Activated naive CD8-positive, alpha-beta T cell treated with anti-CD3 and anti-CD28 coated beads for 36 hours (primary cell): ENCODE data around the gene RNF145. TPM values are rescaled to one million over a fixed set of nuclear protein-coding genes. Genes with fewer than 3 reads are reported as not detected.

Experiments
- DNase-seq: peaks from one replicate; pipeline ENCODE4 v3.0.0; 2021
- H3K27ac Mint-ChIP-seq: one replicate; pipeline ENCODE4 v1.8.0; 2022; ENCODE audit warnings: mild to moderate bottlenecking, moderate library complexity, mixed read lengths
- H3K27me3 Mint-ChIP-seq: one replicate; pipeline ENCODE4 v1.8.0; 2022; ENCODE audit warnings: mild to moderate bottlenecking, mixed read lengths
- H3K36me3 Mint-ChIP-seq: one replicate; pipeline ENCODE4 v1.8.0; 2021; ENCODE audit warnings: mild to moderate bottlenecking, mixed read lengths
- H3K4me1 Mint-ChIP-seq: one replicate; pipeline ENCODE4 v1.8.0; 2021; ENCODE audit warnings: mixed read lengths
- H3K4me3 Mint-ChIP-seq: one replicate; pipeline ENCODE4 v1.8.0; 2022; ENCODE audit warnings: mild to moderate bottlenecking, moderate library complexity, mixed read lengths
- H3K9me3 Mint-ChIP-seq: one replicate; pipeline ENCODE4 v1.8.0; 2022; ENCODE audit warnings: mixed read lengths
- total RNA-seq, 2 experiments: library from RNA; stranded (reverse); gene quantifications; one replicate each; pipeline ENCODE4 v1.2.3, GENCODE V29; 2021

The RNF145 gene
- total RNA-seq, 2 experiments from 2014 or later = 80.3 to 88.5 TPM

DNA sequence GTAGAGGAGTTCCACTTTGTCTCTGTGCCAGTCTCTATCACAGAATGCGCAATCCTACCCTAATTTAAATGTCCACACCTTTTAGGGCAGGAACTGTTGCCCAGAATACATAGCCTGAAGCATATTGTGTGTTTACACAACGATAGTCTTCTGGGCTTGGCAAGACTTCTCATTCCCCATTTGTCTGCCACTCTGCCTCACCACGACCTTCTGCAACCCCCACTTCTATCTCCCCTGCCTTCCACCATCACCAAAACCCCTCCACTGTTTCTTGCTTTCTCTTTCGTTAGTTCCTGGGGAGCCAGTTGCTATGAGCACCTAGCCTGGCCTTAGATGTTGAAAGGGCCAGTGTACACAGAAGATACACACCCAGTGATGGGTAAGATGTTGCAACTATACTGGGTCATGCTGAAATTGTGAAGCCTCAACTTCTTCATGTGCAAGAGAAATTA lies 883 bp upstream of the RNF145 start:
- Mint-ChIP-seq H3K27ac (peak overlapping the region; percentile 95), H3K4me1 (peaks cover 44% of the 10 kb centered on the region), H3K4me3 (peak overlapping the region; percentile 84), H3K9me3 (no peaks in the 10 kb centered on the region), H3K36me3 (peaks cover 32% of the 10 kb centered on the region), H3K27me3 (no peaks in the 10 kb centered on the region)
- peak; percentile 8 for DNase-seq

DNA sequence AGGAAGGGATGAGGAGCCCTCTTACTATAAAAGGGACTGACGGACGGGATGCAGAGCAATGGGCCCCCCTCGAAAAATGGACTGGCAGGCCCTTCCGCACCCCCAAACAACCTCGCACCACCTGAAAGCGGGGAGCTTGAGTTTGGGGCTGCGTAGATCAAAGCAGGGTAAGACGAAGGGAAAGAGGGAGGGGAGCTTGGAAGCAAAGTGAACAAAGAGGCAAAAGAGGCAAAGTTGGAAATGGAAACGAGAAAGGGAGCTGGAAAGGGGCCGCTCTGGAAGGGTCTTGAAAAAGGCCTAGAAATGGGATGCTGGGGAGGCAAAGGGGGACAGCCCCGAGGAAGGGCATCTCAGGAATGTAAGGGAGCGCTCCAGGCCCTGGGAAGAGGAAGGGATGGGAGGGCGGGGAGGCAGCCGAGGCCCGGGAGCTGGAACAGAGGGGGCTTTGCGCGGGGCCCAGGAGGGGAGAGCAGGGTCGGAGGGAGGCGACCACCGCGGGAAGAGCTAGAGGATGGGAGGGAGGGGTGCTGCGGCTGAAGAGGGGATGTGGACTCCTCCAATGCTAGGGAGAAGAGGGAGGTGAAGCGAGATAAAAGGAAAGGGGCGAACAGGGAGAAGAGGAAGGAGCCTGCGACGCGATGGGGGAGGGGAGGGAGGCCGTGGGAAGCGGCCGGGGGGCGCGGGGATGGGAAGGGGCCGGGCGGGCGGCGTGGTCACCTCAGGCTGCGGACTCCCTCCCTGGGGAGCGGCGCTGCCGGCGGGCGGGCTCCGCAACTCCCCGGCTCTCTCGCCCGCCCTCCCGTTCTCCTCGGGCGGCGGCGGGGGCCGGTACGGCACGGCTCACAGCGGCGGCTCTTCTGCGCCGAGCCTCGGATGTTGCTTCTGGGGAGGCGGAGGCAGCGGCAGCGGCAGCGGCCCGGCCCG lies 577 bp downstream of the RNF145 start:
- peak overlapping the region; percentile 100 for H3K4me3 Mint-ChIP-seq
- H3K36me3 Mint-ChIP-seq = peaks cover 34% of the 10 kb centered on the region
- no peaks in the 10 kb centered on the region for H3K27me3 Mint-ChIP-seq
- no peaks in the 10 kb centered on the region for H3K9me3 Mint-ChIP-seq
- peak overlapping the region; percentile 100 for H3K27ac Mint-ChIP-seq
- peak; percentile 21 for DNase-seq
- peaks cover 55% of the 10 kb centered on the region for H3K4me1 Mint-ChIP-seq

DNA sequence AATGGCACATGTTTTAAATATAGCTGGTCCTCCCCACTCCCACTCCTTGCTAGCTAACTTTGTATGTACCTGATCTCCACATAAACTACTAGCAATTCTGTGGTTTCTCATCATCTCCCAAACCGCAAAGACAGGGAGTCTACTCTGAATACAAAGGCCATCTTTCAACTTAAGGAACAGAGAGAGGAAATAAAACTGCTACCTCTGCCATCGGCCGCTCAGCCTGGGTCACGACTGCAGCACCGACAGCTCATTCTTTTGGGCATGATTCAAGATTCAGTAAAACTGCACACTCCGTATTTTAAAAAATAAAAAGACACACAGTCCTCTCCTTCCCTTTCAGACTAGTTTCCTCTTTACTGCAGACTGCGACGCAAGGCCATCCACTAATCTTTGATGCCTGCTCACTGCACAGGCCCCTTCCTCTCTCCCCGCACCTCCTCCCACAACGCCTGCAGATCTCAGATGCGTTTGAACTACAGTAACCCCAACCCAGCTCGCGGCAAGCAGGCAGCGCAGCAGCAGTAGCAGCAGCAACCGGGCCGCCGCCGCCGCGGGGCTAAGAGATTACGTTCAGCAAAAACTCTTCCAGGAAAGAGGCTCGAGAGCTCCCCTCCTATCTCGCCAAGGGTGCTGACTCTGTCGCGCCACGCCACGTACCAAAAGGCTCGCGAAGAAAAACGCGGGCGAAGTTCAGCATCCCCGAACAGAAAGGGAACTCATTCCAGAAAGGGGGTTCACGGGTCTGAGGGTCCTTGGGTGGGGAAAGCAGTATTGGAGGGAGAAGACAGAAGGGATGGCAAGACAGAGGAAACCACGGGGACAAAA lies 1.5 kb downstream of the RNF145 start:
- H3K27me3 Mint-ChIP-seq = no peaks in the 10 kb centered on the region
- peak overlapping the region; percentile 100 for H3K27ac Mint-ChIP-seq
- no peaks in the 10 kb centered on the region for H3K9me3 Mint-ChIP-seq
- H3K4me3 Mint-ChIP-seq = peak overlapping the region; percentile 100
- H3K36me3 Mint-ChIP-seq = peaks cover 41% of the 10 kb centered on the region
- peaks cover 61% of the 10 kb centered on the region for H3K4me1 Mint-ChIP-seq
- peak; percentile 78 for DNase-seq

GRCh38 chr5:159207222-159207685 lies 2.1 kb downstream of the RNF145 start:
- DNase-seq = no peak
- peaks cover 43% of the 10 kb centered on the region for H3K36me3 Mint-ChIP-seq
- no peaks in the 10 kb centered on the region for H3K9me3 Mint-ChIP-seq
- peak overlapping the region; percentile 100 for H3K4me3 Mint-ChIP-seq
- H3K27me3 Mint-ChIP-seq = no peaks in the 10 kb centered on the region
- H3K27ac Mint-ChIP-seq = peak overlapping the region; percentile 100
- H3K4me1 Mint-ChIP-seq = peaks cover 63% of the 10 kb centered on the region

GRCh38 chr5:159206818-159207217 lies 2.5 kb downstream of the RNF145 start:
- Mint-ChIP-seq H3K36me3 (peaks cover 44% of the 10 kb centered on the region), H3K9me3 (no peaks in the 10 kb centered on the region), H3K4me1 (peaks cover 61% of the 10 kb centered on the region), H3K4me3 (peak overlapping the region; percentile 100), H3K27me3 (no peaks in the 10 kb centered on the region), H3K27ac (peak overlapping the region; percentile 100)
- no peak for DNase-seq

- Mint-ChIP-seq H3K9me3 (no peaks in the 10 kb centered on the region), H3K36me3 (peaks cover 44% of the 10 kb centered on the region), H3K4me3 (peak overlapping the region; percentile 100), H3K27ac (peak overlapping the region; percentile 100), H3K27me3 (no peaks in the 10 kb centered on the region), H3K4me1 (peaks cover 59% of the 10 kb centered on the region)
- no peak for DNase-seq
Observed at GRCh38 chr5:159206368-159206767, 3.0 kb downstream of the RNF145 start.

DNA sequence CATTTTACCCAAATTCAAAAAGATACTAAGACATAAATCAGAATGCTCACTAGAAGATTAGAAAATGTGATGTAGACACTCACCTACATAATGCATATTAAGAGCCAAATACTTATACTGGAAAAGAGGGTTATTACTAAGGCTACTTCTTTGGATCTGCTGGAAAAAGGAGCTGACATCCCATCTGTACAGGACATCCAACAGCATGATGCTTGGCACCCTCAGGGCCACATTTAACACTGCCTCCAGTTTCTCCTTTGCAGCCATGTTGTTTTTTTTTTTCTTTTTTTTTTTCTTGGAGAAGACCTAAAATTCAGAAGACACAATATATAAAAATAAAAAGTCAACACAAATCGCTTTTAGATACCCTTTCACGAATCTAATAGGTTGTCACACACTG lies 6.0 kb downstream of the RNF145 start:
- no peaks in the 10 kb centered on the region for H3K9me3 Mint-ChIP-seq
- peak overlapping the region; percentile 29 for H3K4me3 Mint-ChIP-seq
- peaks cover 71% of the 10 kb centered on the region for H3K4me1 Mint-ChIP-seq
- H3K27me3 Mint-ChIP-seq = no peaks in the 10 kb centered on the region
- peak overlapping the region; percentile 78 for H3K27ac Mint-ChIP-seq
- no peak for DNase-seq
- peaks cover 56% of the 10 kb centered on the region for H3K36me3 Mint-ChIP-seq

- Mint-ChIP-seq H3K27ac (peak overlapping the region; percentile 38), H3K4me1 (peaks cover 76% of the 10 kb centered on the region), H3K27me3 (no peaks in the 10 kb centered on the region), H3K36me3 (peaks cover 53% of the 10 kb centered on the region), H3K9me3 (no peaks in the 10 kb centered on the region), H3K4me3 (no peak overlapping the region)
- no peak for DNase-seq
Observed at GRCh38 chr5:159202151-159202550, 7.2 kb downstream of the RNF145 start.

DNA sequence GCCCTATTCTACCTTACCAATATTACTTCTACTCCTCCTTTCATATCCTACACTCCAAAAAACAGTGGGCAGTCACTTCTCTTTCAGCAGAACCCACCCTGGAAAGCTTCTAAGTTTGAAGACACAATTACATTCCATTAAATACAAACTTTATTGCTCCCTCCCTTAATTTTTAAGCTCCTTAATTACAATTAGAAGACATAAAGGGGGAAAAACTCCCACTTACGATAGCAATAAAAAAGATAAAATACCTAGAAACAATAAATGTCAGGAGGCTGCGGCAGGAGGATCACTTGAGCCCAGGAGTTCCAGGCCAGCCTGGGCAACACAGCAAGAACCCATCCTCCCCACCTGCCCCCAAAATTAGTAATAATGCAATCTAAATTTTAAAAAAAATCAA lies 9.6 kb downstream of the RNF145 start:
- peaks cover 57% of the 10 kb centered on the region for H3K36me3 Mint-ChIP-seq
- no peaks in the 10 kb centered on the region for H3K27me3 Mint-ChIP-seq
- no peaks in the 10 kb centered on the region for H3K9me3 Mint-ChIP-seq
- no peak for DNase-seq
- H3K27ac Mint-ChIP-seq = peak overlapping the region; percentile 63
- peaks cover 73% of the 10 kb centered on the region for H3K4me1 Mint-ChIP-seq
- no peak overlapping the region for H3K4me3 Mint-ChIP-seq

- Mint-ChIP-seq H3K36me3 (peaks cover 61% of the 10 kb centered on the region), H3K27me3 (no peaks in the 10 kb centered on the region), H3K9me3 (no peaks in the 10 kb centered on the region), H3K4me1 (peaks cover 67% of the 10 kb centered on the region), H3K4me3 (no peak overlapping the region), H3K27ac (peak overlapping the region; percentile 63)
- no peak for DNase-seq
Observed at GRCh38 chr5:159199225-159199624, 10.1 kb downstream of the RNF145 start.

- peak overlapping the region; percentile 40 for H3K27ac Mint-ChIP-seq
- no peaks in the 10 kb centered on the region for H3K27me3 Mint-ChIP-seq
- peaks cover 60% of the 10 kb centered on the region for H3K36me3 Mint-ChIP-seq
- H3K9me3 Mint-ChIP-seq = no peaks in the 10 kb centered on the region
- no peak overlapping the region for H3K4me3 Mint-ChIP-seq
- DNase-seq = no peak
- H3K4me1 Mint-ChIP-seq = peaks cover 60% of the 10 kb centered on the region
Observed at GRCh38 chr5:159198063-159199036, 11.0 kb downstream of the RNF145 start.

GRCh38 chr5:159195775-159196174 lies 13.6 kb downstream of the RNF145 start:
- H3K27ac Mint-ChIP-seq = no peak overlapping the region
- peaks cover 55% of the 10 kb centered on the region for H3K4me1 Mint-ChIP-seq

DNA sequence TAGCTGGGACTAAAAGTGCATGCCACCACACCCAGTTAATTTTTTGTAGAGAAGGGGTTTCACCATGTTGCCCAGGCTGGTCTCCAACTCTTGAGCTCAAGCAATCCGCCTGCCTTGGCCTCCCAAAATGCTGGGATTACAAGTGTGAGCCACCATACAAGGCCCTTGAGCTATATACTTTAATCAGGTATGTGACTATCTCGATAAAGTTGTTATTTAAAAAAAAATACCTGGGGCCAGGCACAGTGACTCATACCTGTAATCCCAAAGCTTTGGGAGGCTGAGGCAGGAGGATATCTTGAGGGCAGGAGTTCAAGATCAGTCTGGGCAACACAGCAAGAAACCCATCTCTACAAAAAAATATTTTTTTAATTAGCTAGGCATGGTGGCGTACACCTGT lies 19.2 kb downstream of the RNF145 start:
- Mint-ChIP-seq H3K9me3 (no peaks in the 10 kb centered on the region), H3K36me3 (peaks cover 54% of the 10 kb centered on the region), H3K27me3 (no peaks in the 10 kb centered on the region), H3K4me3 (no peak overlapping the region), H3K4me1 (peaks cover 43% of the 10 kb centered on the region), H3K27ac (peak overlapping the region; percentile 62)
- no peak for DNase-seq

More at GRCh38 chr5:159195775-159196174, 13.6 kb downstream of the RNF145 start:
- no peak for DNase-seq
- Mint-ChIP-seq H3K36me3 (peaks cover 67% of the 10 kb centered on the region), H3K9me3 (no peaks in the 10 kb centered on the region), H3K4me3 (no peak overlapping the region), H3K27me3 (no peaks in the 10 kb centered on the region)

- Mint-ChIP-seq H3K4me3 (no peak overlapping the region), H3K27ac (no peak overlapping the region), H3K27me3 (no peaks in the 10 kb centered on the region), H3K4me1 (peaks cover 47% of the 10 kb centered on the region), H3K9me3 (no peaks in the 10 kb centered on the region), H3K36me3 (peaks cover 52% of the 10 kb centered on the region)
- no peak for DNase-seq
Observed at GRCh38 chr5:159189310-159189709, 20.0 kb downstream of the RNF145 start.
